Hematopoietic multipotent progenitor cell treated with erythropoietin and hydrocortisone succinate and interleukin-3 and kit ligand, for 8 days (in vitro differentiated cells): Measurements from ENCODE around the gene KIF19.

Experiments
- DNase-seq: peaks from one replicate; pipeline ENCODE4 v3.0.0-alpha.2; 2015

Gene KIF19

GRCh38 chr17:74304184-74304583, 21.8 kb upstream of the KIF19 start:
- DNase-seq, result no peak

- DNase-seq, result peak; percentile 34
Measured at GRCh38 chr17:74305865-74306654, 20.0 kb upstream of the KIF19 start.

GRCh38 chr17:74307984-74308773, 17.8 kb upstream of the KIF19 start:
- peak; percentile 85 for DNase-seq

- no peak for DNase-seq
Measured at GRCh38 chr17:74309902-74310301, 16.1 kb upstream of the KIF19 start.

GRCh38 chr17:74314877-74315276, 11.1 kb upstream of the KIF19 start:
- no peak for DNase-seq

GRCh38 chr17:74316220-74316619, 9.8 kb upstream of the KIF19 start:
- no peak for DNase-seq

GRCh38 chr17:74317071-74317470, 9.0 kb upstream of the KIF19 start:
- no peak for DNase-seq

GRCh38 chr17:74318391-74318790, 7.6 kb upstream of the KIF19 start:
- no peak for DNase-seq

GRCh38 chr17:74324521-74324920, 1.5 kb upstream of the KIF19 start:
- DNase-seq, result no peak

GRCh38 chr17:74325376-74325742, 667 bp upstream of the KIF19 start:
- no peak for DNase-seq

GRCh38 chr17:74326506-74326905, 480 bp downstream of the KIF19 start:
- no peak for DNase-seq

GRCh38 chr17:74328487-74328886, 2.5 kb downstream of the KIF19 start:
- no peak for DNase-seq

- no peak for DNase-seq
Measured at GRCh38 chr17:74329378-74329777, 3.4 kb downstream of the KIF19 start.

- no peak for DNase-seq
Measured at GRCh38 chr17:74330446-74330845, 4.4 kb downstream of the KIF19 start.

- no peak for DNase-seq
Measured at GRCh38 chr17:74332017-74332650, 6.1 kb downstream of the KIF19 start.

- DNase-seq, result peak; percentile 86
Measured at GRCh38 chr17:74332763-74333283, 6.8 kb downstream of the KIF19 start.

- no peak for DNase-seq
Measured at GRCh38 chr17:74334393-74335039, 8.5 kb downstream of the KIF19 start.

GRCh38 chr17:74335529-74336062, 9.6 kb downstream of the KIF19 start:
- no peak for DNase-seq

GRCh38 chr17:74336307-74336706, 10.3 kb downstream of the KIF19 start:
- no peak for DNase-seq

GRCh38 chr17:74337834-74338500, 11.9 kb downstream of the KIF19 start:
- no peak for DNase-seq

- no peak for DNase-seq
Measured at GRCh38 chr17:74339537-74340195, 13.6 kb downstream of the KIF19 start.
